Measurements from ENCODE around the gene TFDP3. TPM values are rescaled to one million over a fixed set of nuclear protein-coding genes. Genes with fewer than 3 reads are reported as not detected.

The TFDP3 gene
- total RNA-seq, 6 donors from 2014 or later: not detected

DNA sequence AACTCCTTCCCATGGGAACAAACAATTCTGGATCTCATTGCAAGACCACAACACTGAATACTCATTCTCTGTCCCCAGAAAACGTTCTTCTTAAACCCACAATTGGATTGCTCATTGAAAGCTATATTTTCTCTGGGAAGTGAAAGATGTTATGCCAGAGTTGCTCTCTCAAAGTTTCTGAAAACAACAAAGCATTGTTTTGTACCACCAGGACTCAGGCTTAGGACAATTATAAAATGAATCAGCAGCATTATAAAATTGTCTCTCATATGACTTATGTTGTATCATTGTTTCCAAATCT, 26.5 kb downstream of the TFDP3 start:
- H3K36me3 ChIP-seq: no peaks in the 10 kb centered on the region
- no peak overlapping the region for H3K27ac ChIP-seq
- whole genome bisulfite sequencing, 2 donors: 23 to 25% methylated on average over 1 of the region's 1 CpG
- H3K9me3 ChIP-seq: no peaks in the 10 kb centered on the region
- DNase-seq (no peak), ATAC-seq (ENCODE audit: low FRiP score in 2 of 2) (no peak)
- H3K4me1 ChIP-seq: no peaks in the 10 kb centered on the region
- no peaks in the 10 kb centered on the region for H3K27me3 ChIP-seq
- H3K4me3 ChIP-seq: no peak overlapping the region
- TF ChIP-seq EP300 (IDR thresholded peaks at IDR 0.05) (no peak), POLR2AphosphoS5 (IDR thresholded peaks at IDR 0.05) (no peak), POLR2A (IDR thresholded peaks at IDR 0.05) (no peak)
- TF ChIP-seq, protein P1, sequence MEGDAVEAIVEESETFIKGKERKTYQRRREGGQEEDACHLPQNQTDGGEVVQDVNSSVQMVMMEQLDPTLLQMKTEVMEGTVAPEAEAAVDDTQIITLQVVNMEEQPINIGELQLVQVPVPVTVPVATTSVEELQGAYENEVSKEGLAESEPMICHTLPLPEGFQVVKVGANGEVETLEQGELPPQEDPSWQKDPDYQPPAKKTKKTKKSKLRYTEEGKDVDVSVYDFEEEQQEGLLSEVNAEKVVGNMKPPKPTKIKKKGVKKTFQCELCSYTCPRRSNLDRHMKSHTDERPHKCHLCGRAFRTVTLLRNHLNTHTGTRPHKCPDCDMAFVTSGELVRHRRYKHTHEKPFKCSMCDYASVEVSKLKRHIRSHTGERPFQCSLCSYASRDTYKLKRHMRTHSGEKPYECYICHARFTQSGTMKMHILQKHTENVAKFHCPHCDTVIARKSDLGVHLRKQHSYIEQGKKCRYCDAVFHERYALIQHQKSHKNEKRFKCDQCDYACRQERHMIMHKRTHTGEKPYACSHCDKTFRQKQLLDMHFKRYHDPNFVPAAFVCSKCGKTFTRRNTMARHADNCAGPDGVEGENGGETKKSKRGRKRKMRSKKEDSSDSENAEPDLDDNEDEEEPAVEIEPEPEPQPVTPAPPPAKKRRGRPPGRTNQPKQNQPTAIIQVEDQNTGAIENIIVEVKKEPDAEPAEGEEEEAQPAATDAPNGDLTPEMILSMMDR (IDR thresholded peaks at IDR 0.05): no peak

DNA sequence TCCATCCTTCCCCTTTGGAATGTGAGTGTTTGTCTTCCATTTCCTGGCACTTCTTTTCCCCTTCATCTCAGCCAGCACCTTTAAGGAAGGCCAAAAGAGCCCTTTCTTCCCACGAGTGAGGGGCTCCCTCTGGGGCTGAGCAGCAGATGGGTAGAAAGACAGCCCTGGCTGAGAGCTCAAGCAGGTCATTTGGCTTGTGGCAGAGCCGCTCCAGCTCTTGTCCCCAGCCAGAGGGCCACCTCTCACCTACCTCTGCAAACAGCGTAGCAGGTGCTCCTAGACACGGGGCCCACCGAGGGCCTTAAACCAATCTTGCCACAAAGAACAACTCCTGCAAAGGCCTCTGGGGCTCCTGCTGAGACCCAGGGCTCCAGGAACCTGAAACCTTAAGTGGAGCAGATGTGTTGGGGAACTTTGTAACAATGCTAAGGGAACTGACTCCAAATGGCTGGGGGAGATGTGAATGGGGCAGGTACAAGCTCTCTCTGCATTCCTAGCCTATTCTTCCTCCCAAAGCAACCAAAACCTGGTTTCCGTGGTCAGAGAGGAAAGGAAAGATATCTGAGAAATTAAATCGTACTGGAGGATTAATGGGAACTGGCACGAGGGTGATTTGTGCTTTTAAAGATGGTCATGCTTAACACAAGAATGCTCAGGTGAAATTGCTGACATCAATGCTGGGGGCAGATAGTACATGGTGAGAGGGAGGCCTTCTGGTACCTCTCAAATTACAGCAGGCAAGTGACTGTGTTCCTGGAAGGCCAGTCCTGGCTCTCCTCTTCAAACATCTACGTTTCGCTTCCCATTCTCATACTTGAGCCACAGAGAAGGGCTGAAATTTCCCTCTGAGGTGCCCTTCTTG, 27.0 kb downstream of the TFDP3 start:
- Histone ChIP-seq H3K4me3 (no peak overlapping the region), H3K27ac (no peak overlapping the region), H3K9me3 (no peaks in the 10 kb centered on the region), H3K36me3 (no peaks in the 10 kb centered on the region), H3K27me3 (no peaks in the 10 kb centered on the region), H3K4me1 (no peaks in the 10 kb centered on the region)
- WGBS, 2 donors: 68 to 71% methylated on average over 6 to 10 of the region's 10 CpGs
- no peak for TF ChIP-seq POLR2A (IDR thresholded peaks at IDR 0.05)
- TF ChIP-seq EP300 (IDR thresholded peaks at IDR 0.05): no peak
- no peak for TF ChIP-seq POLR2AphosphoS5 (IDR thresholded peaks at IDR 0.05)
- TF ChIP-seq, protein P1 (IDR thresholded peaks at IDR 0.05): no peak
- ATAC-seq (ENCODE audit: low FRiP score in 2 of 2) (no peak), DNase-seq (no peak)

DNA sequence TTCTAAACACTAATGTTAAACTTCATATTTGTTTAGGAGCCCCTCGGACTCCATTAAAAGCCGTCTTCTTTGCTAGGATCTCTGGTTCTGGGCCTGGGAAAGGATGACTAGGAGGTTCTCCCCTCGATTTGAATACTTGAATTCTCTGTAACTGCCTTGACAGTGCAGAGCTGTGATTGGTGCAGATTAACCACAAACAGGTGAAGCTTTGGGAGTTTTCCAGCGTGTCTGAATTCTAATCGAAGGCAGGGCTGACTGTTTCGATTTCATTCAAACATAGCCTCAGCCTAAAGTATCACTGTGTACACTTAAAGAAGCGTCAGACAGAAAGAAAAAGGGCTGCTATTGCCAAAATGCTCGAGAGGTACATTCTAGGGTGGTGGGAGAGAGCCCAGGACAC, 29.0 kb downstream of the TFDP3 start:
- H3K27ac ChIP-seq: no peak overlapping the region
- no peak overlapping the region for H3K4me3 ChIP-seq
- no peak for ATAC-seq (ENCODE audit: low FRiP score in 2 of 2)
- H3K9me3 ChIP-seq: no peaks in the 10 kb centered on the region
- no peaks in the 10 kb centered on the region for H3K4me1 ChIP-seq
- 64 to 69% methylated on average over 4 to 8 of the region's 8 CpGs for WGBS, 2 donors
- DNase-seq: no peak
- H3K27me3 ChIP-seq: no peaks in the 10 kb centered on the region
- H3K36me3 ChIP-seq: no peaks in the 10 kb centered on the region
- TF ChIP-seq POLR2A (IDR thresholded peaks at IDR 0.05) (no peak), POLR2AphosphoS5 (IDR thresholded peaks at IDR 0.05) (no peak), EP300 (IDR thresholded peaks at IDR 0.05) (no peak)
- TF ChIP-seq, protein P1 (IDR thresholded peaks at IDR 0.05): no peak

DNA sequence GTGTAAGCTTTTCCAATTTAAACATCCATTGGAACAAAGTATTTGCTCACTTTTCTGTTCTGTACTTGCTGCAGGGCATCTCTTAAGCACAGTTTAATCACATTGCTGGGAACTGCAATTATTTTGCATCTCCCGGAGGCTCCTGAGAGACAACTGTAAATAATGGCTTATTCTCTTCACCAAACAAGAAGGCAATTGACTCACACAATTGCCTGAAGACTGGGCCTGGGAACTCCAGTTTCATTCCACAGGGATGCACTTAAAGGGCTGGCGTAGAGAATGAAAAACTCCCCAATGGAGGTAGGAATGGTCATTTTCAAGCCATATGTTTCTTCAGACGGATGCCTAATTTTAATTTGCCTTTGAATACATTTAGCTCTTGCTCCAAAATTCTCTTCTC, 29.5 kb downstream of the TFDP3 start:
- TF ChIP-seq, protein P1 (IDR thresholded peaks at IDR 0.05): no peak
- no peak for TF ChIP-seq EP300 (IDR thresholded peaks at IDR 0.05)
- Histone ChIP-seq H3K36me3 (no peaks in the 10 kb centered on the region), H3K4me3 (no peak overlapping the region), H3K27me3 (no peaks in the 10 kb centered on the region), H3K9me3 (no peaks in the 10 kb centered on the region), H3K27ac (no peak overlapping the region), H3K4me1 (no peaks in the 10 kb centered on the region)
- no peak for ATAC-seq (ENCODE audit: low FRiP score in 2 of 2)
- WGBS, 2 donors: 76 to 80% methylated on average over 3 of the region's 3 CpGs
- DNase-seq: no peak

DNA sequence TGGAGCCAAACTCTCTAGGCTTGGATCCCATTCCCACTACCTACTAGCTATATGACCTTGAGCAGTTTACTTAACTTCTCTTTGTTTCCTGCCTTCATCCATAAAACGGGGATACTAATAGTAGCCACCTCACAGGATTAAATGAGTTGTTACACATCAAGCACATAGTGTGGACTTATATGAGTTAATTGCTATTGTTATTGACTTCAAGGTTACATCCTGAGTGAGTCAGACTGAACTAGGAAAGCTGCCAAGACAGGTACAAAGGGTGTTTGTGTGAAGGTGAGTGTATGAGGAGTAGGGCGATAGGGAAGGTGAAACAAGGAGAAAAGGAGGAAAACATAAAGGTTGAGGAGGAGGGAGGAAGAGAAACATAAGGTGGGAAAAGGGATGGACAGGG, 32.2 kb downstream of the TFDP3 start:
- Histone ChIP-seq H3K27ac (no peak overlapping the region), H3K9me3 (no peaks in the 10 kb centered on the region), H3K36me3 (no peaks in the 10 kb centered on the region), H3K4me3 (no peak overlapping the region), H3K27me3 (no peaks in the 10 kb centered on the region), H3K4me1 (no peaks in the 10 kb centered on the region)
- 52 to 84% methylated on average over 2 of the region's 2 CpGs for WGBS, 2 donors
- no peak for ATAC-seq (ENCODE audit: low FRiP score in 2 of 2)
- no peak for TF ChIP-seq POLR2A (IDR thresholded peaks at IDR 0.05)
- TF ChIP-seq, protein P1 (IDR thresholded peaks at IDR 0.05): no peak
- TF ChIP-seq POLR2AphosphoS5 (IDR thresholded peaks at IDR 0.05): no peak
- TF ChIP-seq EP300 (IDR thresholded peaks at IDR 0.05): no peak
- DNase-seq: no peak

Measured in upper lobe of left lung (tissue), 6 donors.